Activated naive CD4-positive, alpha-beta T cell treated with anti-CD3 and anti-CD28 coated beads, Interleukin-2, amount 50 U/mL, for 72 hours (primary cell): ENCODE results near the gene ALDH3B2. TPM values are rescaled to one million over a fixed set of nuclear protein-coding genes. Genes with fewer than 3 reads are reported as not detected.

Experiments used
- ATAC-seq, 2 donors: fragments of 150-1000 bp; cut with Tn5 transposase; 2 replicates each; pipeline ENCODE4 v1.10.0; 2021; ENCODE audit warnings: mild to moderate bottlenecking in 2 of 2, moderate library complexity in 2 of 2
- DNase-seq, 2 donors: peaks; one replicate each; pipeline ENCODE4 v3.0.0; 2021 to 2022; ENCODE audit warnings: low spot score in 2 of 2
- H3K27ac Mint-ChIP-seq, 2 donors: one replicate each; pipeline ENCODE4 v1.8.0; 2022; ENCODE audit warnings: mild to moderate bottlenecking in 2 of 2, mixed read lengths in 2 of 2
- H3K36me3 Mint-ChIP-seq, 2 donors: one replicate each; pipeline ENCODE4 v1.8.0; 2022; ENCODE audit warnings: mixed read lengths in 2 of 2
- H3K9me3 Mint-ChIP-seq, 2 donors: one replicate each; pipeline ENCODE4 v1.8.0; 2022; ENCODE audit warnings: mixed read lengths in 2 of 2
- total RNA-seq, 2 donors: library from RNA; stranded (reverse); gene quantifications; one replicate each; pipeline ENCODE4 v1.2.3, GENCODE V29; 2022

Gene ALDH3B2
- total RNA-seq, 2 donors from 2014 or later: not detected

DNA sequence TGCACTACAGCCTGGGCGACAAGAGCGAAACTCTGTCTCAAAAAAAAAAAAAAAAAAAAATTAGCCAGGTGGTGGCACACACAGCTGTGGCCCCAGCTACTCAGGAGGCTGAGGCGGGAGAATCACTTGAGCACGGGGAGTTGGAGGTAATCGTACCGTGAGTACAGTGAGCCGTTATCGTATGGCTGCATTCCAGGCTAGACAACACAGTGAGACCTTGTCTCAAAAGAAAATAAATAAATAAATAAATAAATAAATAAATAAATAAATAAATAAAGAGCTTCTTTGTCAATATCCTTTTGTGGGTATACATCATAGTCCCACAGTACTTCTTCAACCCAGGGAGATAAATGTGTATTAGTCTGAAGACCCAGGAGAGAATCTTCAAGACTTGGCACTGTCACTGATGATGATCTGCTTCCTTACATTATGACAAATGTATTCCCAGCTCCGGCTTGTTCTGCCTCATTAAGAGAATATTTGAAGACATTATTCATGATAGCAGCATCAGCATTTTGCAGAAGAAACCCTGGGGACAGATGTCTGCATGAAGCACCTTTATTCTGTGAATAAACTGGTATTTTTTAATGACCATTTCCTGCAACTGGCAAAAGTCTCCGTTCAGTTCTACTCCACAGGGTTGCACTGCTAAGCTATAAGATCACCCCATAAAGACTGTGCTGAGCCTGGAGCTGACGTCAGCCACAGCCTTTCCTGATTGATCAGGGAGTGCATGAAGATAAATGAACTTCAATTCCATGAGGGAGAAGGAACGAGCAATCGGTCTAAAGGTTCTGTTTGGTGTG is 22.2 kb downstream of the ALDH3B2 start:
- H3K9me3 Mint-ChIP-seq: peaks cover 0 to 5% of the 10 kb centered on the region in 2 donors
- ATAC-seq (no peak), DNase-seq (no peak)
- H3K27ac Mint-ChIP-seq: no peak overlapping the region
- H3K36me3 Mint-ChIP-seq: peaks cover 0 to 11% of the 10 kb centered on the region in 2 donors

DNA sequence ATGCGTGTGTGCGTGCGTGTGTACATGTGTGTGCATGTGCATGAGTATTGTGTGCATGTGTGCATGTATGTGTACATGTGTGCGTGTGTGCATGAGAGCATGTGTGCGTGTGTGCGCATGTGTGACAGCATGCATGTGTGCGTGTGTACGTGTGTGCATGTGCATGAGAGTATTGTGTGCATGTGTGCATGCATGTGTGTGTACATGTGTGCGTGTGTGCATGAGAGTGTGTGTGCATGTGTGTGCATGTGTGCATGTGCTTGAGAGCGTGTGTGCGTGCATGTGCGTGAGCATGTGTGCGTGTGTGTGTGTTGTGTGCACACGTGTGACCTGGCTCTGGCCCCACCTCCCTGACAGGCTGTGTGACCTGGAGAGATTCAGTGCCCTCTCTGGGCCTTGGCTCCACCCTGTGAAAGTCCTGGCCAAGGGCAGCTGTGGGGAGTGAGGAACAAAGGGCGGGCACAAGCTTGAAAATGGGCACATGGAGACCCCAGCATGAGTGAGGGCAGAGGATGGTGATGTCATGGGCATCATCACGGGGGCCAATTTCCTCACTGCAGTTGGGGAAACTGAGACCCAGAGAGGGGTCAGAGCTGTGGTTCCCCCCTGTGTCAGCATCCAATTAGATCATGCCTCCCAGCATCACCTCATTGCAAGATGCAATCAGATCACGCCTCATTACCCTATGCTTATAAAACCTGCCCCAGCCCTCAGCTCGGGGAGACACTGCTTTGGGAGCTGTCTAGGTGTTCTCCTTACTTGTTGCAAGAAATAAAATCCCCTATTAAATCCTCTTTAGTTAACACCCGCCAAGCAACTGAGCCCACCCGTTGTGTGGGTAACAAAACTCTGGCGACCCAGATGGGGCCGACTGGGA is 24.6 kb downstream of the ALDH3B2 start:
- DNase-seq (no peak), ATAC-seq (peak in 1 of 2 donors; percentile 9)
- H3K27ac Mint-ChIP-seq: peak overlapping the region in 1 of 2 donors; percentile 90

DNA sequence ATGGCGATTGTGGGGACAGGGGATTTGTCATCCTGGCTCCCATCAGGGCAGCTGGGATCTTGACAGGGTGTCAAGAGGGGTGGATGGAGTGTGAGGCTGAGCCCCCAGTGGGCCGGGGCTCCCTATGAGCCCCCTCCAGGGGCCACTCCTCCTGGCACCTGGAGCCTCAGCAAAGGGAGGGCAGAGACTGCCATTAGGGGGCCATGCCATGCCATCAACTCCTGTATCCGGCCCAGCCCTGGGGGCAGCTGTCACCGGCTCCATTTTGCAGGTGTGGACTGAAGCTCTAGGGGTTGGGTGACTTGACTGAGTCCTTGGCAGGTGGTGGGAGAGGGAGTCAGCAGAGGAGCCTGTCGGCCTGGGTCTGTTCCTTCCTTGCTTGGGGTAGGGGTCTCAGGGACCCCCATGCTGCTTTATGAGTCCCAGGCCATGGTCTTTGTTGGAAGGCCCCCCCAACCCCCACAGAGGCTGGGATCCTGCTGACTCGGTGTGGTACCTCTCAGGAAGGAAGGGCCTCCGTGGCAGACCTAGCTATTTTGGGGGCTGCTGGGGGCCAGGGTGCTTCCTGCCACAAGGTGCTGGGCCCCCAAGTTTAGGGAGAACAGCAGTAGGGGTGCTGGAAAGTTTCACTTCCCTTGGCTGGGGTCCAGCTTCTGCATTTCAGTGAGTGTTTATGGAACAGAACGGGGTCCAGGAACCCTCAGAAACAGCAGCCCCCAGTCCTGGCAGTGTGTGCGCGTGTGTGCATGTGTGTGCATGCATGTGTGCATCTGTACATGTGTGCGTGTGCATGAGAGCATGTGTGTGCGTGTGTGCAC is 25.4 kb downstream of the ALDH3B2 start:
- ATAC-seq: no peak
- Mint-ChIP-seq H3K36me3 (no peaks in the 10 kb centered on the region), H3K27ac (no peak overlapping the region), H3K9me3 (no peaks in the 10 kb centered on the region)
- no peak for DNase-seq

More for the DNA sequence above, 24.6 kb downstream of the ALDH3B2 start:
- no peaks in the 10 kb centered on the region for H3K36me3 Mint-ChIP-seq
- H3K9me3 Mint-ChIP-seq: no peaks in the 10 kb centered on the region

DNA sequence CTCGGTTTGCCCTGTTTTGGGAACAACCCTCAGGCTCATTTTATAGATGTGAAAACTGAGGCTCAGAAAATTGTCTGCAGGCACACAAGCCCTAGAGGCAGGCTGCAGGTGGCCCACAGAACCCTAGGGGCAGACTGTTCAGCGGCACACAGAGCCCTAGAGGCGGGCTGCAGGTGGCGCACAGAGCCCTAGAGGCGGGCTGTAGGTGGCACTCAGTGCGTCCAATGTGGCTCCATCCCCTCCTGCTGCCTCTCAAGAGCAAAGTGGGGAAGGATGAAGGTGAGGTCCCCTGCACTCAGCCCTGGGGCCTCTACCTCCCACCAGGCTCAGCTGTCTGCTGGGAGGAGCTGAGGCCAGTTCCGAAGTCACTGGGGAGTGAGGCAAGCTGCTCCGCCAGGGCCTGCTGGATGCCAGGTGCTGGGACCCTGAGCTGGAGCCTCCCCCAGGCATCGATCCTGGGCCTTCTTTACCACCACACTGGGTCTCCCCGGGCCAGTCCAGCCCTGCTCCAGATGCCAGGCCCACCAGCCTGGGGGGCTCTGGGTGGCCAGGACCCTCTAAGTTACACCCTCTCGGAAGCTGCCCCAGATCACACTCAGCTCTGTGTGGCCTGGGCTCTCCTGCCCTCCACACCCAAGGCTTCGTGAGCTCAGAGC is 26.2 kb downstream of the ALDH3B2 start:
- no peak overlapping the region for H3K27ac Mint-ChIP-seq
- peak in 1 of 2 donors; percentile 58 for DNase-seq
- no peaks in the 10 kb centered on the region for H3K9me3 Mint-ChIP-seq

DNA sequence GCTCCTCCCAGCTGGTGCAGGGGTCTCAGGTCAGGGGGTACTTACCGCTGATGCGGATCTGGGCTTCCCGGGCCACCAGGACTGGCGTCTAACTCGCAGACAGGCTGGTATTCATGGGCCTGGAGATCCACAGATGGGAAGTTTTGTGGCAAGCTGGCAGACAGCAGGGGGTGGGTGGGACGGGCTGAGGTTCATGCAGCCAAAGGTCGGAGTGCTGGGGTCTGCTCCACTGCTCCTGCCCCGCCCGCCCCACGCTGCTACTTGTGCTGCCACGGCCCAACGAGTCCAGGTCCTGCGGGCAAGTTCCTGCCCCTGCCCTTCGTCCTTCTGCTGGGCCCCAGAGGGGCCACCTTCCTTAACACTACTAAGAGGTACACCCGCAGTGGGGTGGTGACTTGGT is 27.0 kb downstream of the ALDH3B2 start:
- no peaks in the 10 kb centered on the region for H3K9me3 Mint-ChIP-seq
- no peak for ATAC-seq
- no peaks in the 10 kb centered on the region for H3K36me3 Mint-ChIP-seq
- DNase-seq: no peak
- no peak overlapping the region for H3K27ac Mint-ChIP-seq

More for the DNA sequence above, 26.2 kb downstream of the ALDH3B2 start:
- no peaks in the 10 kb centered on the region for H3K36me3 Mint-ChIP-seq
- ATAC-seq: peak; percentile 57 to 93

DNA sequence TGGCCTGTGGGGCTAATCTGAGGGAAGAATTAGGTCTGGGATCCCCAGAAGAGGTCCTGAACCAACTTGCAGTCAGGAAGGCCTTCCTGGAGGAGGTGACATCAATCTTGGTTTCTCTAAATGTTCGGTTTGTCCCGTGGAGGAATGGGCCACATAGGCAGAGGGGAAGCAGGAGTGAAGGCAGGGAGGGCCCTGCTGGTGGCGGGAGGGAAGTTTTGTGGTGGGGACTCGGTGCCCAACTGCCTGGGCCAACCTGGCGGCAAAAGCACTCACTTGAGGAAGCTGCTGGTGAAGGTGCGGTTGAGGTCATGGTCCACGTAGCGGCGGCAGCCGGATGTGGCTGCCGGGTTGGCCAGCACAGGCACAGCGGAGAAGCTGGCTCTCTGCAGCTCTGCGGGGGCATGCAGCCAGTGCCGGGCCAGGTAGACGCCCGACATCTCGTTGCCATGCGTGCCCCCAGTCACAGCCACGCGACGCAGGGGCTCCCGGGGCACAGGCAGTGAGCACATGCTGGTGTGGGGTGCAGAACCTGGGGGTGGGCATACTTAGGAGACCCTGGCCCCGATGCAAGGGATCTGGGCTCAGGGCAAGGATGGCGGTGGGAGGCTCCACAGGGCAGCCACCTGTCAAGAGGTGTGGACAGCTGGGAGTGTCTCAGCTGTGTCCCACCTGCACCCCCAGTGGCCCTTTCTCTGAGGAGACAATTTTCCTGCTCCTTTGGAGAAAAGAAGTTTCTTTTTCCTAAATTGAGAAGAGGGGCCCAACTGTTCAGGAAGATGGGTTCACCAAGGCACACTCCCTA is 27.7 kb downstream of the ALDH3B2 start:
- H3K9me3 Mint-ChIP-seq: no peaks in the 10 kb centered on the region
- peak in 1 of 2 donors; percentile 79 for DNase-seq
- peak overlapping the region in 1 of 2 donors; percentile 56 for H3K27ac Mint-ChIP-seq
- H3K36me3 Mint-ChIP-seq: no peaks in the 10 kb centered on the region
- ATAC-seq: peak in 1 of 2 donors; percentile 83

DNA sequence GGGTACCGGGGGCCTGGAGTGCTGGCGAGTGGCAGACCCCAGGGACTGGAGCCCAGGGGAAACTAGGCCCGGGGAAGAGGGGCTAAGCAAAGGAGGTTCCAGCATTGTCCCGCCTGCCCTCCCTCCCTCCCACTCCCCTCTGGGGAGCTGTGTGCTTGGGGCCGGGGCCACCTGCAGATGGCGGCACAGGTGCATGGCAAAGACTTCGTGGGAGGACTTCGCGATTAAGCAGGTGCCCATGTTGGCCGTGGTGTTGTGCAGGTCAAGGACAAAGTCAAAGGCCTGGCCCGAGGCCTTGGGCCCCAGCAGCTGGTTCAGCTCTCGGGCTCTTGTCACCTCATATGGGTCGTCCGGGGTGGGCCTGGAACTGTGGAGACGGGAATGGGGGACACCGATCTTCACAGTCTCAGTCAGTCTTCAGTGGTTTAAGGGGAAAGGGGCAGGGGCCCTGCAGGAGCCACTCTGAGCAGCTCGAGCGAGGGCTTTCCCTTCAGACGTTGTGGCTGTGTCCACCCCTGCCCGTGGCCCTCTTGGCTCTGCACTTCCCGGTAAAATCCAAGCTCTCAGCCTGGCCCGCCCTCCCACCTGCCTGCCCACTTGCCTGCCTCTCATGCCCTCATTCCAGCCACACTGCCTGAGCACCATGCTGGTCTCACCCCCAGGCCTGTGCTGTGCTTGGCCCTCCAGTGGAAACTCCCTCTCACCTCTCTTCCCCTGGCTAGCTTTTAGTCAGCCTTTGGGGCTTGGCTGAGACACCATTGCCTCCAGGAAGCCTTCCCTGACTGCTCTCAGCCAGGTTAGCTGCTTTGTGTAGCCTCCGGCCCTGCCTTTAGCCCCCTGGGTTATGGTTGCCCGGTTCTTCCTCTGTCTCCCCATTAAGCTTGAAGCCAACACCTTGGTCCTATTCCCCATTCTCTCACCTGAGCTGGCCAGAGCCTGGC is 28.6 kb downstream of the ALDH3B2 start:
- H3K9me3 Mint-ChIP-seq: no peaks in the 10 kb centered on the region
- no peaks in the 10 kb centered on the region for H3K36me3 Mint-ChIP-seq
- DNase-seq (no peak), ATAC-seq (peak in 1 of 2 donors; percentile 43)
- H3K27ac Mint-ChIP-seq: peak overlapping the region in 1 of 2 donors; percentile 56

DNA sequence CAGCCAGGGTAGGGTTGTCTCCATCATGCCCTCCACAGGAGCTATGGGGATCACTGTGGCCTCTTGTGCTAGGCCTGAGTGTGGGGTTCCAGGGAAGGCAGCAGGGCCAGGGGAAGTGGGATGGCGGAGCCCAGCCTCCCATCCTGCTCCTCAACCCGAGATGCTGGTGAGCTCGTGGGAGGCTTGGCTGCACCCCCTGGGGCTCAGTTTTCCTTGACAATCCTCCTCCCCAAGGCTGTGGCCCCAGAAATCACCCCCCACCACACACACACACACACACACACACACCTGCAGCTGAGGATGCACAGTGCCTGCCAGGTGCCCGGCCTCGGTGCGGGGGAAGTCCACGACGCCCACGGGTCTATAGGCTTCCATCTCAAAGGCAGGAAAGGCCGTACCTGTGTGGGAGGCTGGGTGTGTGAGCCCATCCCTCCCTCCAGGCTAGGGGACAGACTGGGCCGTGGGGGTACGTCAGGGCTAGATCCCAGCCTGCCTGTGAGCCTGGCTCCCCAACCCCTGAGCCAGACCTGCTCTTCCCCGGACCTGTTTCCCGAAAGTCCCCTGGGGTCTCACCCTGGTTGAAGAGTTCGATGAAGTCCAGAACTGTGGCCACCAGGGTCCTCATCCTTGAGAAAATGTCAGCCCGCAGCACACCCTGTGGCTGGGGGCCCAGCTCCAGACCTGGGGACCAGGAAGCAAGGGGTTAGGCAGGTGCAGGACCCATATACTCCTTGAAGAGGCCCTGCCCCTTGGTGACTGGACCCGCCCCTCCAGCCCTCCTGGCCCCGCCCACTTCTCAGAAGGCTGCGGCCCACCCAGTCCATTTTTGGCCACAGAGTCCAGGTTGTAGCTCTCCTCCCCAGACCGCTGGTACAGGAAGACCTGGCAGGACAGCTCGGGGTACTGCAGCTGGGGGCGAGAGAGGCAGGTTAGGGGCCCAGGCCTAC is 29.7 kb downstream of the ALDH3B2 start:
- Mint-ChIP-seq H3K27ac (no peak overlapping the region), H3K36me3 (no peaks in the 10 kb centered on the region), H3K9me3 (no peaks in the 10 kb centered on the region)
- ATAC-seq (no peak), DNase-seq (no peak)

DNA sequence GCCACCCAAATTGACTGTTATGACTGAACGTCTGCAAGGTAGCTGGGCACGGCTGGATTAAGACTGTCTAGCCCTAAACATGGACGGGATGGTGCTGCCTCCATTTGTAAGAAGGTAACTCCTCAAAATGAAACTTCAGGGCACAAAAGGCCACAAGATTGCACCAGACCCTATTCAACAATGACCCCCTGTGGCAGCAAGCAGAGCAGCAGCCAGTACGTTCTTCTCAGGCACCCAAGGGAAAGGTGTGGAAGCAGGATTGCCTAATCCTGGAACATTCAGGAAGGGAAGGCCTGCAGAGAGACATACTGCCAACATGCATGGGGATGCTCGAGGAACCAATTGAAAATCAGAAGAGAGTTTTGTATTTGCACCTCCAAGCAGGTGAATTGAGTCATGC is 30.4 kb downstream of the ALDH3B2 start:
- H3K36me3 Mint-ChIP-seq: no peaks in the 10 kb centered on the region
- no peak overlapping the region for H3K27ac Mint-ChIP-seq
- no peaks in the 10 kb centered on the region for H3K9me3 Mint-ChIP-seq
- DNase-seq (no peak), ATAC-seq (no peak)

DNA sequence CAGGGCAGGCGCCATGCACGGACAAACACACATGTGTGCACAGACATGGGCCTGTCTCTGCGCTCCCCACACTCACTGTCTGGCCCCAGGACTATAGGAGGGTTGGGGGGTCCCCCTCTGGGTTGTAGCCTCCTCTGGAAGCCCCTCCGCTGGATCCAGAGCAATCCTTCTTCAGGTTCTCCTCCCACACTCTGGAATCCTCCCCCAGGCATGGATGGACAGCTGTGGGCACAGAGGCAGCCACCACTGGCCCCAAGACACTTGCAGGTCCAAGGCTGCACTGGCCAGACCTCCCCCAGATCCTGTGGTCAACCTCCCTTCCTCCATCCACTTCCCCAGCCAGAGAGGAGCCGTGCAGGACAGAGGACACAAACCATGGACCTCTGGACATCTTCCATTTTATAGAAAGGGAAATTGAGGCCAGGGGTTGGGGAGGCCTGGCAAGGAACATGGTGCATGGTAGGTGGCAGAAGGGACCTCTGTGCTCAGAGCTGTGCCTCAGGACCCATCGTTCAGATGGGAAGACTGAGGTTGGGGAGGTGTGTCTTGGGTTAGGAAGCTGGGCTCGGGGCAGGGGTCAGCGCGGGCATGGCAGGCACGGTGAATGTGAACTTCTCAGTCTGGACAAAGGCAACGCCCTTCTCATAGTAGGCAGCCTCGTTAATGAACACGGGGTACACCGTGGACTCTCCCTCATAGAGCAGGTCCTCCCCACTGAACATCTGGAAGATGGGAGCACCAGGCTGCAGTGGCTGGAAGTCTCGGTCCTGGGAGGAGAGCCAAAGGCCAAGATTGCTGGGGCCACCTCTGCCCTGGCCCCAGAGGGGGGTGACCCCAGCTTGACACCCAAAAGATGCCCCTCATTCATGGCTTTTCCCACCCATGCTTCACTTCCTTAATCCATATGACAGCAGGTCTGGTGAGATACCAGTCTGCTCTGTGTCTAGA is 32.0 kb downstream of the ALDH3B2 start:
- no peak for DNase-seq
- no peaks in the 10 kb centered on the region for H3K36me3 Mint-ChIP-seq
- H3K9me3 Mint-ChIP-seq: no peaks in the 10 kb centered on the region
- ATAC-seq: no peak
- peak overlapping the region in 1 of 2 donors; percentile 74 for H3K27ac Mint-ChIP-seq

DNA sequence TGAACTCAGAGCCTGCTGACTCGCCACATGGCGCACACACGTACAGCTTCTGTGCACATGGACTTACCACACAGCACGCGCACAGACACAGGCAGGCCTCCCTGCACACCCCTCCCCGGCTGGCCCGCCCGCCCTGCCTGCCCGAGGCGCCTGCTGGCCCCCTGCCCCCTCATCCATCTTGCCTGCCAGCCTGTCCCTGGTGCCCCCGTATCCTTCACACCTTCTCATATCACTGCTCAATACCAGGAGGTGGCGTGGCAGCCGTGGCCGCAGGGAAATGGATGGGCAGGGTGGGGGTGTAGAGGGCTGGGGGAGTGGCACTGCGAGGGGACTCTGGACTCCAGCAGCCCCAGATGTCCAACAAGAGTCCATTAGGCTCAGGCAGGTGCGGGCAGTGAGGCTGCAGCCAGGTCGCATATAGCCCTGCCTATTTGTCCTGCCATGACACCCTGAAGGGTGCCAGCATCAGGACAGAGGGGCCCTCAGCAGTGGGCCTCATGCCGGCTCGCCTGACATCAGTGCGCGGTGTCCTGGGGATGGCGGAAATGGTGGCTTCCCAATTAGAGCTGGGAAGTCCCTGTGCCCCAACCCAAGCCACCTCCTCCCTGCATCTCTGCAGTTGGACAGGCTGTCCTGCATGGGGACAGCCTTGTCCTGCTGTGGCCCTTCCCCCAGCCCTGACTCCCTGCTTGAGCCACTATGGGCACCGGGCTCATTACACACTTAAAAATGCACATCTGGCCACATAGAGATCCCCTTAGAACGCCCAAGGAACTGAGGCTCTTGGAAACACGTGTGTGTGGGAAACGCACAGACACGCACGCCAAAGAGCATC is 32.9 kb downstream of the ALDH3B2 start:
- Mint-ChIP-seq H3K9me3 (no peaks in the 10 kb centered on the region), H3K27ac (no peak overlapping the region), H3K36me3 (no peaks in the 10 kb centered on the region)
- DNase-seq (no peak), ATAC-seq (no peak)

DNA sequence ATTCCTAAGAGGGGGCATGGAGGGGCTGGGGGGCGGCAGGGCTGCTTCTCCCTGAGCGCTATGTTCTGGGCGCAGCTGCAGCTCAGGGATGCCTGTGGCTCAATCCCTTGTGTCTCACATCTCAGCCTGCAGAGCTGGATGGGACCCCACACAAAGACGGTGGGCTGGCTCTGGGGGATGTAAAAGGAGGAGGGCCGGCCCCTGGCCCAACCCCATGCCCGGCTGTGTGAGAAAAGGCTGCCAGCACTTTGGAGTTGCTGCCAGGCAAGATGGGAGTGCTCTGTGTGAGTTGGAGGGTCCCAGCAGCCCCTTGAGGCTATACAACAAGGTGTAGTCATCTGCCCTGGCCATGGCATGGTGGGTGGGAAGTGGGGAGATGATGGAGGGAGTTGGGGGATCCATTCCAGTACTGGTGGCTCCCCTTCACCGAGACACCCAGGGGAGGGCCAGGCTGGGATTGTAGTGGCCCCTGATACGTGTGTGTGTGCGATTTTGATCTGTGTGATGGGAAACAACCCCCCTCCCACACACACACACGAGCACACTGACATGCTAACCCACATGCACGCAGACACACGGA is 33.6 kb downstream of the ALDH3B2 start:
- H3K36me3 Mint-ChIP-seq: no peaks in the 10 kb centered on the region
- H3K9me3 Mint-ChIP-seq: no peaks in the 10 kb centered on the region
- DNase-seq (no peak), ATAC-seq (no peak)
- H3K27ac Mint-ChIP-seq: no peak overlapping the region
